Ovary (tissue), 9 donors: ENCODE measurements around the gene SASH3. TPM values are rescaled to one million over a fixed set of nuclear protein-coding genes. Genes with fewer than 3 reads are reported as not detected.

Experiments
- DNase-seq, 5 donors: peaks; one replicate each; pipeline ENCODE4 v3.0.0-alpha.2; 2019 to 2020
- H3K27ac ChIP-seq, 2 donors: fragments of 200-600 bp; one replicate each; pipeline versions ENCODE4 v1.5.1 to v1.8.0; 2019 to 2022
- H3K27me3 ChIP-seq: fragments of 200-600 bp; one replicate; pipeline ENCODE4 v1.8.0; 2022
- H3K36me3 ChIP-seq: fragments of 200-600 bp; sonication (generic); one replicate; pipeline ENCODE4 v1.5.1; 2019
- H3K4me1 ChIP-seq: one replicate; pipeline ENCODE4 v1.8.1; 2013; ENCODE audit warnings: mild to moderate bottlenecking, moderate library complexity; ENCODE audit not compliant: insufficient read depth
- H3K4me3 ChIP-seq: fragments of 200-600 bp; sonication (generic); one replicate; pipeline ENCODE4 v1.5.1; 2017
- H3K9me3 ChIP-seq, 2 donors: fragments of 200-600 bp in 1 of 2; sonication (generic) in 1 of 2; one replicate each; pipeline versions ENCODE4 v1.5.1 to v1.8.1; 2013 to 2019; ENCODE audit warnings: mild to moderate bottlenecking in 1 of 2, moderate library complexity in 1 of 2
- CTCF ChIP-seq, 3 donors: fragments of 450-650 bp in 2 of 3; fragments of 200-600 bp in 1 of 3; IDR thresholded peaks; one replicate each; pipeline versions ENCODE4 v1.5.1 to v1.8.0; 2016 to 2022; ENCODE audit warnings: antibody characterized with exemption in 3 of 3, mild to moderate bottlenecking in 1 of 3
- EP300 ChIP-seq: sonication (generic); formaldehyde crosslinking; IDR thresholded peaks from one replicate; pipeline ENCODE4 v1.6.1; 2017; ENCODE audit warnings: antibody characterized with exemption
- POLR2A ChIP-seq: fragments of 450-650 bp; IDR thresholded peaks from one replicate; pipeline ENCODE4 v1.6.1; 2017; ENCODE audit warnings: antibody characterized with exemption, mild to moderate bottlenecking, moderate library complexity
- WGBS, 3 donors: extraction: QIAGEN DNeasy Blood & Tissue Kit in 1 of 3; methylation state at CpG; one replicate each; pipeline versions ENCODE4 v1.1.5 to v1.1.7; 2013 to 2017; 5-methylcytosine and 5-hydroxymethylcytosine counted together
- intact Hi-C, 4 donors: fragments of 100-400 bp; cut with DNase I; formaldehyde crosslinking; loops; one replicate each; pipeline versions ENCODE4 v1.11.0 to v1.15.1; 2022 to 2023
- polyA plus RNA-seq, 2 donors: library from polyadenylated mRNA; stranded (reverse); fragments of 200-250 nt in 1 of 2; fragments of 350-450 nt in 1 of 2; fragmentation: Illumina TruSeq in 1 of 2; extraction: RNeasy Lipid Tissue Mini Kit (QIAGEN cat#74804) in 1 of 2; gene quantifications; one replicate each; pipeline ENCODE4 v1.2.3, GENCODE V29; 2013 to 2014
- total RNA-seq, 7 donors: library from RNA; depleted of rRNA in 2 of 7; stranded (reverse); fragments of >200 nt in 2 of 7; fragmentation: NEBNext Ultra II Directional in 3 of 7; extraction: Animal tissue kit (Norgen Biotek cat#: 25700) in 3 of 7; gene quantifications; one replicate each; pipeline versions ENCODE4 v1.1.0 to v1.2.4, GENCODE V29; 2016 to 2023
- donor health status: DM: no; HTN: no; CAD: no; lungs with moderate emphysema.
- donor health status: DM: no; HTN: no; CAD: no.
- donor health status: Bipolar disorder and iron deficiency.
- donor health status: DM: yes; HTN: yes; CAD: no.
- donor health status: DM: no; HTN: no; CAD: no.
- donor health status: DM: yes; HTN: yes; CAD: no.

Gene SASH3
- total and polyA plus RNA-seq, 9 donors: 1.8 to 8.2 (median 3.3) TPM

GRCh38 chrX:129737916-129738315 is 41.8 kb upstream of the SASH3 start:
- no peaks in the 10 kb centered on the region for H3K9me3 ChIP-seq
- WGBS, 3 donors: 58 to 66% (median 63%) methylated on average over 5 of the region's 5 CpGs
- H3K27me3 ChIP-seq: no peaks in the 10 kb centered on the region
- H3K27ac ChIP-seq: peak overlapping the region in 1 of 2 donors; percentile 4
- H3K4me1 ChIP-seq: no peaks in the 10 kb centered on the region
- H3K36me3 ChIP-seq: no peaks in the 10 kb centered on the region
- TF ChIP-seq EP300 (no peak), CTCF (IDR thresholded peaks at IDR 0.05) (no peak), POLR2A (no peak)
- intact Hi-C loops: no loop called here
- no peak overlapping the region for H3K4me3 ChIP-seq
- no peak for DNase-seq

DNA sequence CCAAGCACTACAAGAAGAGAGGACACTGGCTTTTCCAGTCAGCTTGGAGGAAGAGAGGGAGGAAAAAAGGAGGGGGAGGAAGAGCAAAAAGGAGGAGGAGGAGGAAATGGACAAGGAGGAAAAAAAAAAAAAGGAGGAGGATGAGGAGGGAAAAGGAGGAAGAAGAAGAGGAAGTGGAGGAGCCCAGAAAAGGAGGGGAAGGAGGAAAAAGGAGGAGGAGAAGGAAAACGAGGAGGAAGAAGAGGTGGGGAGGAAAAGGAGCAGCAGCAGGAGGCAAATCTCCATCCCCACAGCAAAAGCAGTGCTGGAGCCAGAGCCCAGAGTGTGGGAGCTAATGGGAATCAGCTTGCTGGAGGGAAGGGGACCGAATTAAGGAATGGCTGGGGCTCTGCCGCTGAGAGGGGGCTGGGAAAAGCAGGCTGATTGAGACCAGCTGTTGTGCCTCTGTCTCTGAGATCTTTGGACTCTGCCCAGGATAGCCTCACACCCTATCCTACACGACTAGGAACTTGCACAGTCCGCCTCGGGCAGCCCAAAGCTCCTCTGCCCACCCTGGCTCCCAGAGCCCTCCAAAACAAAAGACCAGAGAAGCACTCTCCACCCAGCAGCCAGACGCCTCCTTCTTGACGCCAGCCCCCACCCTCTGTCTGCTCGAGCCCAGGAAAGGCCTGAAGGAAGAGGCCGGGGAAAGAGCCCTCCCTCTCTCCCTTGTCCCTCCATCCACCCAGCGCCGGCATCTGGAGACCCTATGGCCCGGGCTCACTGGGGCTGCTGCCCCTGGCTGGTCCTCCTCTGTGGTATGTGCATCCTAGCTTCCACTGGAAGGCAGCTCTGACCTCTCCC is 41.1 kb upstream of the SASH3 start, which contains the start of gene XPNPEP2:
TSS of gene XPNPEP2 (plus strand) at position 514 of the 843 bp plus-strand sequence. CDS start at position 749, 235 bp downstream.
- WGBS, 3 donors: 21 to 30% (median 29%) methylated on average over 13 of the region's 13 CpGs
- Histone ChIP-seq H3K4me3 (no peak within 1 kb of the TSS), H3K4me1 (no peaks in the 10 kb centered on the region), H3K9me3 (no peaks in the 10 kb centered on the region), H3K27me3 (no peaks in the 10 kb centered on the region), H3K27ac (peak within 1 kb of the TSS in 1 of 2 donors; percentile 4), H3K36me3 (no peaks in the 10 kb centered on the region)
- peak; percentile 29 to 53 (median 46) for DNase-seq
- no peak for TF ChIP-seq POLR2A
- no peak for TF ChIP-seq EP300
- TF ChIP-seq CTCF (IDR thresholded peaks at IDR 0.05): no peak
- intact Hi-C loops: no loop called here

GRCh38 chrX:129739578-129739977 is 40.2 kb upstream of the SASH3 start:
- intact Hi-C loops: no loop called here

More at GRCh38 chrX:129739578-129739977, 40.2 kb upstream of the SASH3 start:
- peak in 3 of 5 donors; percentile 16 to 48 (median 29) for DNase-seq
- TF ChIP-seq EP300: no peak
- no peak for TF ChIP-seq POLR2A
- no peak for TF ChIP-seq CTCF (IDR thresholded peaks at IDR 0.05)
- Histone ChIP-seq H3K4me1 (no peaks in the 10 kb centered on the region), H3K27me3 (no peaks in the 10 kb centered on the region), H3K9me3 (no peaks in the 10 kb centered on the region), H3K27ac (no peak overlapping the region), H3K4me3 (no peak overlapping the region), H3K36me3 (no peaks in the 10 kb centered on the region)
- WGBS, 3 donors: 74 to 91% (median 76%) methylated on average over 4 of the region's 4 CpGs
